Left renal cortex interstitium (tissue), 4 donors: ENCODE measurements around the gene FOXC2. TPM values are rescaled to one million over a fixed set of nuclear protein-coding genes. Genes with fewer than 3 reads are reported as not detected.
"Not testable (repeated sequence)": the region's sequence is repeated elsewhere in the genome, so short reads cannot be mapped to it uniquely, and the experiment has no call there.

ENCODE experiments used
- DNase-seq, 4 donors: peaks; one replicate each; pipeline ENCODE4 v3.0.0-alpha.2; 2013; ENCODE audit warnings: low read depth in 4 of 4, low spot score in 2 of 4, missing footprints in 1 of 4
- polyA plus RNA-seq, 4 donors: library from polyadenylated mRNA; unstranded; fragments of 120-200 nt; gene quantifications; one replicate each; pipeline ENCODE4 v1.2.1, GENCODE V29; 2013; ENCODE audit not compliant: insufficient read length in 4 of 4

The FOXC2 gene
- polyA plus RNA-seq, 4 donors, result 37.9 to 61.0 (median 46.8) TPM

DNA sequence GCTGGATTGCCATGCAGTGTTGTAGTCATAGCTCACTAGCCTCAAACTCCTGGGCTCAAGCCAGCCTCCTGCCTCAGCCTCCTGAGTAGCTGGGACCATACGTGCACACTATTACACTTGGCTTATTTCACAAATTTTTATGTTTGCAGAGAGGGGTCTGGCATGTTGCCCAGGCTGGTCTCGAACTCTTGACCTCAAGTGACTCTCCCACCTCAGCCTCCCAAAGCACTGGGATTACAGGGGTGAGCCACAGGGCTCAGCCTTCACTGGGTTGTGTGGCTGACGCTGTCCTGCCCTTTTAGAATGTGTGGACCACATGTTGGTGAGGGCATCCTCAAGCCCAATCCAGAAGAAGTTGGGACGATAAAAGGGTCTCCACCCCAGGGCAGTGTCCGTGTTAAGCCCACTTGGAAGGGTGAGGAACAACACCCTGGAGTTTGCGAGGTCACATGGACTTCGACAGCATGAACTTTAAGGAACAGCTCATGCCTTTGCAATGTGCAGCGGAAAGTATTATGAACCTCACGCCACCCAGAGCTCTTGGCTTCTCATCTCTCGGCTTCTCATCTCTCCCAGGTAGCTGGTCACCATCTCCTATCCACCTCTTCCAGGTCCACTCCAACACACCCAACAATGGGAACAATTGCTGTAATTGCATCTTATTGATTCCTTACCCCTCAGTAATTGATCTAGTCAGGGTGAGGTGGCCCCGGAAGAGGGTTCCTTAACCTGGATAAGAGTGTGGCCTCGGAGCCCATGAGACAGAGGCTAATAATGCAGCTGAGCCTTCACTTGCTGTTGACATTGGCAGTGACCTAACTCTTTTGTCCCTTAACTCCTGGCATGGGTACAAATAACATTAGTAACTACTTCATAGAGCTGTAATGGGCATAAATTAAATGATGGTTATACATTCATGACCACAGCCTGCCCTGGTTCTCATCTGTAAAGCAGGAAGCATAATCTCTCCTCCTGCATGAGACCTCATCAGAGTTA lies 18.4 kb downstream of the FOXC2 start:
- no peak for DNase-seq

DNA sequence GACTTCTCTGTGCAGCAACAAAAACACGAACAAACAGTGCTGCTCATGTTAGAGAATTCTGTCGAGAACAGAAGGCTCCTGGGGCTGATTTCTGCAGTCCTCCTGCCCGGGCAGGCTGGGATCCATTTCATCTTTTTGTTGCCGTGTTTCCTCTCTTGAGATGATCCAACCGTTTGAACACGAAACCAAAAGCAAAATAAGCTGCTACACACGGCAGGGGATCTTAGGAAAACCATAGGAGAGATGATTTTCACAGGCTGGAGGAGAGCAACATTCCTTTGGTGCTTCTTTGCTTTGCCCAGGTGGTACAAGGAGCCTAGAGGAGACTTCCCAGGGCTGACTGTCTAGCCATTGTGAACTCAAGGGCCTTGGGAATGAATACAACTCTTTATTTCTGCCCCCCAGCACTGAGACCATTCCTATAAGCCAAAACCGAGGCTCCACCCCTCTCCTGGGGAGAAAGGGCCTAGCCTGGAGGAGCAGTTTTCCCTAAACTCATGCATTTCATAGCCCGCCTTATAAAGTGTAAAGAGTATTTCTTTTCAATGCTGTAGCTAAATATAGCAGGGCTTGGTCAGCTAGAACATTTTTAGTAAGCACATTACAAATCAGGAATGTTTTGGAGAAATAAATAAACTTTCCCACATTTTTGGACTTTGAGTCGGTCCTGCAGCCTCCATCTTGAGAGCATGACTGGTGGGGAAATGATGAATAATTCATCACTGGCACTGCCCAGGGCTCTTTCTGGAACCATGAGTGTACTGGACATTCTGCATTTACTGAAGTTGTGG lies 19.4 kb downstream of the FOXC2 start:
- no peak for DNase-seq

DNA sequence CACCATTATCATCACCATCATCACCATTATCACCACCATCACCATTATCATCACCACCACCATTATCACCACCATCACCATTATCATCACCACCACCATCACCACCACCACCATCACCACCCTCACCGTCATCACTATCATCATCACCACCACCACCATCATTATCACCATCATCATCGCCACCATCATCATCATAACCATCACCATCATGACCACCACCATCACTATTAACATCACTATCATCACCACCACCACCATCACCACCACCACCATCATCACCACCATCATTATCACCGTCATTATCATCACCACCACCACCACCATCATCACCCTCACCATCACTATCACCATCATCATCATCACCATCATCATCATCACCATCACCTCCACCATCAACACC lies 20.9 kb downstream of the FOXC2 start:
- DNase-seq, result no peak

- DNase-seq, result not testable (repeated sequence)
Measured at GRCh38 chr16:86587955-86588354, 21.3 kb downstream of the FOXC2 start.

GRCh38 chr16:86590501-86591144 lies 24.0 kb downstream of the FOXC2 start:
- no peak for DNase-seq

GRCh38 chr16:86591270-86591669 lies 24.6 kb downstream of the FOXC2 start:
- no peak for DNase-seq

DNA sequence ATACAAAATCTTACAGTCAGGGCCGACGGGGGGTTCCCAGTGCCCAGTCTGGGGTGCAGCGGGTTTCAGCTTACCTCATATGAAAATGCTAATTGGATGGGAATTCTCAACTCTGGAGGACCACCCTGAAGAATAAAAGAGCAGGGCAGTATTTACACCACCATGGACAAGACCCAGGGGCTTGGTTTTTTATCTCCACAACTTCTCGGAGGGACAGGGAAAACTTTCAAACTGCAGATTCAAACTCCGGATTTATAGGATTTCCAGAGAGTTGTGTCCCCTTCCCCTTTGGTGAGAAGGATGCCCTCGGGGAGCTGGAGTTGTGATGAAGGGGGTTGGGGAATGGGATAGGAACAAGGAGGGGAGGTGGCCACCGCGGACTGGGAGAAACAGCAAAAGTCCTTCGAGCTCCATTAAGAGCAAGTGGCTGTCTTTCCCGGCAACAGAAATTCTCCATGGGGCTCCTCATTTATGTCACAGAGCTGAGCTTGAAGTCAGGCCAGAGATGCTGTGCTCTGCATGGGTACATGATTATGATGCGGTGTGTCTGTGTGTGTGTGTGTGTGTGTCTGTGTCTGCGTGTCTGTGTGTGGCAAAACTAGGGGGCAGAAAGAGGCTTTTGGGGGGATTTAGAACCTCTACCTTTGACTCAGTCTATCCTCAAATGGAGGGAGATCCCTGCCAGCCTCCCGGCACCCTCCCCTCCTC lies 27.4 kb downstream of the FOXC2 start:
- DNase-seq, result no peak

- DNase-seq, result no peak
Measured at GRCh38 chr16:86594721-86595120, 28.1 kb downstream of the FOXC2 start.

DNA sequence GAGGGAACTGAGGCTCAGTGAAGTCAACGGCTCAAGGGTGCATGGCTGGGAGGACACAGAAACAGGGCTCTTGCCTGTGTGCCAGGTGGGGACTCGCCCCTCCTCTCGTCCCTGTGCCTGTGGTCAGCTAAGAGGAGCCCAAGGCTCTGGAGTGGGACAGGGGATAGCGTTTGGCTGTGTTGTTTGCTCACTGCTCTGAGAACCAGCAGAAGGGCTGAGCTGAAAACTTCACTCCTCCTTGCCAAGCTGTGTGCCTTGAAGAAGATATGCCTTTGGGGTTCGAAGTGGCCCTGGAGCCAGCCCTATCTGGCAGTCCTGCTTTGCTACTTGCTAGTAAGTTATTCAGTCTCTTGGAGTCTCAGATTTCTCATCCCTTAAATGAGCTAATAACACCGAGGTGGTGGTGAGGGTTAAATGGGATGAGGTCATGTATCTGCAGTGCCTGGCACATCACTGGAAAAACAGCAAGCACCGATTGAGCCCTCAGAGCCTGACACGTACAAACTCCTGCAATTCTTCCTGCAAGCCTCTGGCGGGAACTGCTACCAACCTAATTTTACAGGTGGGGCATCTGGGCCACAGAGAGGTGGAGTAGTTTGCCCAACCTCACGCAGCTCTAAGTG lies 29.5 kb downstream of the FOXC2 start:
- no peak for DNase-seq

DNA sequence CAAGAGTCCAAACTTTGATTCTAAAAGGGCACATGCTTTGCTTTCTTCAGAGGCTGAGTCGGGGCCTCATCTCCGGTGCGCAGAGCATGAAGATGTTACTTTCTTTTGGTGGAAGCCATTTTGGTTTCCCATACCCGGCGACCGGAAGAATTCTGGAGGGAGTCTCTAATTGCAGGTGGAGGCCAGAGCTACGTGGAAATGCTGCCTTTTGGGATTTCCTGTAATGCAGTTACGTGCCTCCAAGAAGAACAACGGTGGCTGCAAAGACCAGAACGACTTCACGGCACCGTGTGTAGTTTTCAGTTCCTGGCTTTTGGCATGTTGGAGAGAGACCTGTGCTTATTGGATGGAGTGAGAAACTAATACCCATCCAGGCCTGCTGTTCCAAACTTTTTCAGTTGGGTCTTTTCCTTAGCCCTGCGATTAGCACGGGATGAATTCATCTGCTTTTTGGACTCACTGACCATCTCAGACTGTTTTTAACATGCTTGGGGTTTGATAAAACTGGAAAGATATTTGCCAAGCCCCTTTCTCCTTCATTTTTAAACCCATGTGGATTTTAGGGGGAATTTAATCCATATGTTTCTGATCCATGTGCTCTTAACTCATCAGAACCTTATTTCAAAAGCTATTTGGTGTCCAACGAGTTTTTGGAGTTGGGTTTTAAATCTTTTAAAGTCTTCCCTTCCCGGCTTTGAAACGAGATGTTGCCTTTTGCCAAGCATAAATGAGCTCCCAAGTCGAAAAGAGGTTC lies 30.7 kb downstream of the FOXC2 start:
- no peak for DNase-seq

GRCh38 chr16:86597880-86598606 lies 31.4 kb downstream of the FOXC2 start:
- DNase-seq, result no peak

- DNase-seq, result no peak
Measured at GRCh38 chr16:86598607-86599565, 32.3 kb downstream of the FOXC2 start.

DNA sequence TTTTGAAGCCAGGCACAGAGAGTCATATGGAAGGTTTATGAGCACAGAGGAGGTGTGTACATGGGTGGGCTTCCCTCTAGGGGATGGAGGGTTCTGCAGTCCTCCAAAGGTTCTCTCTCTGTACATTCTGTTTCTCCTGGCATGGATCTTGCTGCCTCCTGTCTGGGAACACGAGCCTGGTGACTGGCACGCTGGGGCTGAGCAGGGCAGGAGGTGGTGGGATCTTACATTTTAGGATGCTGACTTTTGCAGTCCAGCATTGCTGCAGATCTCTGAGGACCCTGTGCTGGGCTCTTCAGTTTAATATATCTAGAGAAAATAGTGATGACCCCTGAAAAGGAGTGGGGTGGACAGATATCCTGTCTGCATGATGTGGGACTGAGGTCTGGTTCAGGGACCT lies 34.7 kb downstream of the FOXC2 start:
- DNase-seq, result no peak

DNA sequence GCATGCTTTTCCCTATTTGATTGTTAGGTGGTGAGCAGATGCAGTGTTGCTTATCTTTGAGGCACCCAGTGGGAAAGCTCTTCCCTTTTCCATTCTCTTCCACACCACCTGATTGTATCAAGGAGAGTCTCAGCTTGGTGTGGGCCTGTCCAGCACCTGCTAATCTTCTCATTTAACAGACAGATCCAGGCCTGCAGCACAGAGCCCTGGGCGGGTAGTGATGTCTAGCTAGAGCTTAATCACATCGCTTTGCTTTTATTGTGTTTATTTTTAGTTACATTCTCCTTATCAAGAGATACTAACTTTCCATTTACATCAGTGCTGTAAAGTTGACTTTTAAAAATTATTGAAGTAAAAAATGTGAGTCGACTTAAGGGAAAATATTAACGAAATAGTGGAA lies 35.9 kb downstream of the FOXC2 start:
- DNase-seq, result no peak

GRCh38 chr16:86604436-86605193 lies 38.0 kb downstream of the FOXC2 start:
- no peak for DNase-seq

DNA sequence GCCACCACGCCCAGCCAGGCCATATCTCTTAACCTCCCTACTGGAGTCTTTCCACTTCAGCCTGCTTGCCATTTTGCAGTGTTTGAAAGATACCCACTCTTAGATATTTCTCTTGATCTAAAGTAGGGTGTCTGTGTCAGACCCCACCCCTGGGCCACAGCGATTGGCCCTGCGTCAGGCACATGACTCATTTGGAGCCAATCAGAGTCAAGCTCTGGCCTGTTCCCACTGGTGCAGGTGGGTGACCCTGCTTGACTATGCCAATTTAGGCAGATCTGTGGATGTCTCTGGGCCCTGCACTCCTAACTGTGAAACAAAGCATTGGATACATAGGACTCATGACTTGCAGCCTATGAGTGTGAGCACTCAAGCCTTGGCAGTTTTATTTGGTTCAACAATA lies 39.3 kb downstream of the FOXC2 start:
- no peak for DNase-seq

GRCh38 chr16:86608301-86608747 lies 41.7 kb downstream of the FOXC2 start:
- no peak for DNase-seq
